Stimulated activated CD4-positive, alpha-beta T cell treated with anti-CD3 and anti-CD28 coated beads, Interleukin-4, amount 100 ng/mL, for 48 hours (primary cell): ENCODE data around the gene TMEM98.
"Not testable (repeated sequence)": the region's sequence is repeated elsewhere in the genome, so short reads cannot be mapped to it uniquely, and the experiment has no call there.

Source experiments
- DNase-seq, 2 donors: peaks; one replicate each; pipeline ENCODE4 v3.0.0-alpha.2; 2020; ENCODE audit warnings: low read depth in 2 of 2

Gene TMEM98

GRCh38 chr17:32927724-32928585 lies at the start of gene TMEM98:
TMEM98 (plus strand) TSS chr17:32928153; CDS start chr17:32931529, 3,376 bp downstream.
- DNase-seq: no peak

GRCh38 chr17:32878211-32878610 lies 49.7 kb upstream of the TMEM98 start:
- DNase-seq: no peak

GRCh38 chr17:32879134-32879533 lies 48.8 kb upstream of the TMEM98 start:
- DNase-seq: no peak

- no peak for DNase-seq
Measured at GRCh38 chr17:32880671-32881453, 47.1 kb upstream of the TMEM98 start.

- DNase-seq: no peak
Measured at GRCh38 chr17:32882029-32882428, 45.9 kb upstream of the TMEM98 start.

GRCh38 chr17:32882734-32883133 lies 45.2 kb upstream of the TMEM98 start:
- peak in 1 of 2 donors; percentile 38 for DNase-seq

GRCh38 chr17:32886951-32887350 lies 41.0 kb upstream of the TMEM98 start:
- DNase-seq: not testable (repeated sequence)

- DNase-seq: not testable (repeated sequence)
Measured at GRCh38 chr17:32887410-32887809, 40.5 kb upstream of the TMEM98 start.

GRCh38 chr17:32894245-32894644 lies 33.7 kb upstream of the TMEM98 start:
- DNase-seq: no peak

GRCh38 chr17:32896647-32897258 lies 31.2 kb upstream of the TMEM98 start:
- no peak for DNase-seq

- no peak for DNase-seq
Measured at GRCh38 chr17:32899236-32900013, 28.5 kb upstream of the TMEM98 start.

- DNase-seq: no peak
Measured at GRCh38 chr17:32901743-32902142, 26.2 kb upstream of the TMEM98 start.

- no peak for DNase-seq
Measured at GRCh38 chr17:32903774-32904673, 23.9 kb upstream of the TMEM98 start.

GRCh38 chr17:32904891-32905290 lies 23.1 kb upstream of the TMEM98 start:
- DNase-seq: no peak

- DNase-seq: no peak
Measured at GRCh38 chr17:32907583-32907982, 20.4 kb upstream of the TMEM98 start.

GRCh38 chr17:32909787-32910369 lies 18.1 kb upstream of the TMEM98 start:
- DNase-seq: peak; percentile 41 to 66

GRCh38 chr17:32910769-32911168 lies 17.2 kb upstream of the TMEM98 start:
- DNase-seq: no peak

- DNase-seq: no peak
Measured at GRCh38 chr17:32912218-32912897, 15.6 kb upstream of the TMEM98 start.

GRCh38 chr17:32913593-32913992 lies 14.4 kb upstream of the TMEM98 start:
- no peak for DNase-seq

GRCh38 chr17:32914181-32914580 lies 13.8 kb upstream of the TMEM98 start:
- peak; percentile 11 to 46 for DNase-seq
